ENCODE results near the gene TRPM3.

The TRPM3 gene

GRCh38 chr9:71112866-71113265, 8.6 kb downstream of the TRPM3 start:
- no peak overlapping the region for H3K4me3 ChIP-seq (ENCODE audit: low read depth, low read length)
- no peak for DNase-seq (ENCODE audit: low read depth)
- TF ChIP-seq CTCF (IDR thresholded peaks at IDR 0.05; ENCODE audit: low read depth, low read length, missing control alignments) = no peak
- in situ Hi-C loops (cut with HindIII; ENCODE audit: low sequenced_read_pairs) = no loop called here

GRCh38 chr9:71108937-71109336, 12.5 kb downstream of the TRPM3 start:
- in situ Hi-C loops (cut with HindIII; ENCODE audit: low sequenced_read_pairs) = no loop called here
- no peak for TF ChIP-seq CTCF (IDR thresholded peaks at IDR 0.05; ENCODE audit: low read depth, low read length, missing control alignments)
- H3K4me3 ChIP-seq (ENCODE audit: low read depth, low read length) = no peak overlapping the region
- DNase-seq (ENCODE audit: low read depth) = no peak

GRCh38 chr9:71106992-71107391, 14.4 kb downstream of the TRPM3 start:
- TF ChIP-seq CTCF (IDR thresholded peaks at IDR 0.05; ENCODE audit: low read depth, low read length, missing control alignments) = no peak
- DNase-seq (ENCODE audit: low read depth) = no peak
- no peak overlapping the region for H3K4me3 ChIP-seq (ENCODE audit: low read depth, low read length)
- in situ Hi-C loops (cut with HindIII; ENCODE audit: low sequenced_read_pairs) = no loop called here

GRCh38 chr9:71105192-71105591, 16.2 kb downstream of the TRPM3 start:
- in situ Hi-C loops (cut with HindIII; ENCODE audit: low sequenced_read_pairs) = no loop called here
- no peak overlapping the region for H3K4me3 ChIP-seq (ENCODE audit: low read depth, low read length)
- no peak for TF ChIP-seq CTCF (IDR thresholded peaks at IDR 0.05; ENCODE audit: low read depth, low read length, missing control alignments)
- no peak for DNase-seq (ENCODE audit: low read depth)

- in situ Hi-C loops (cut with HindIII; ENCODE audit: low sequenced_read_pairs) = no loop called here
- no peak for TF ChIP-seq CTCF (IDR thresholded peaks at IDR 0.05; ENCODE audit: low read depth, low read length, missing control alignments)
- H3K4me3 ChIP-seq (ENCODE audit: low read depth, low read length) = no peak overlapping the region
- DNase-seq (ENCODE audit: low read depth) = no peak
Measured at GRCh38 chr9:71098801-71099200, 22.6 kb downstream of the TRPM3 start.

GRCh38 chr9:71097671-71098070, 23.8 kb downstream of the TRPM3 start:
- no peak for DNase-seq (ENCODE audit: low read depth)

More at GRCh38 chr9:71097671-71098070, 23.8 kb downstream of the TRPM3 start:
- H3K4me3 ChIP-seq (ENCODE audit: low read depth, low read length) = no peak overlapping the region
- in situ Hi-C loops (cut with HindIII; ENCODE audit: low sequenced_read_pairs) = no loop called here
- no peak for TF ChIP-seq CTCF (IDR thresholded peaks at IDR 0.05; ENCODE audit: low read depth, low read length, missing control alignments)
